ENCODE data around the gene RNF144A.
A peak's percentile ranks its signal among the peaks of the same experiment; 100 is the strongest.

The RNF144A gene

GRCh38 chr2:7053650-7054265 is 136.5 kb downstream of the RNF144A start:
- DNase-seq, result peak; percentile 83

- no peak for DNase-seq
Measured at GRCh38 chr2:7057865-7058400, 140.7 kb downstream of the RNF144A start.

GRCh38 chr2:7060156-7060555 is 142.9 kb downstream of the RNF144A start:
- DNase-seq, result no peak

GRCh38 chr2:7060631-7061449 is 143.6 kb downstream of the RNF144A start:
- DNase-seq, result no peak

- no peak for DNase-seq
Measured at GRCh38 chr2:7061450-7061789, 144.2 kb downstream of the RNF144A start.

- no peak for DNase-seq
Measured at GRCh38 chr2:7061921-7062320, 144.7 kb downstream of the RNF144A start.

- DNase-seq, result no peak
Measured at GRCh38 chr2:7063789-7064188, 146.6 kb downstream of the RNF144A start.

GRCh38 chr2:7068457-7068856 is 151.2 kb downstream of the RNF144A start:
- no peak for DNase-seq

GRCh38 chr2:7070483-7070882 is 153.3 kb downstream of the RNF144A start:
- DNase-seq, result no peak

GRCh38 chr2:7071154-7071553 is 153.9 kb downstream of the RNF144A start:
- DNase-seq, result no peak

GRCh38 chr2:7071916-7072556 is 154.8 kb downstream of the RNF144A start:
- DNase-seq, result no peak

GRCh38 chr2:7073901-7074300 is 156.7 kb downstream of the RNF144A start:
- no peak for DNase-seq

GRCh38 chr2:7075834-7076233 is 158.6 kb downstream of the RNF144A start:
- no peak for DNase-seq

GRCh38 chr2:7077660-7078267 is 160.6 kb downstream of the RNF144A start:
- no peak for DNase-seq

GRCh38 chr2:7083580-7084509 is 166.6 kb downstream of the RNF144A start:
- no peak for DNase-seq

- DNase-seq, result no peak
Measured at GRCh38 chr2:7084601-7085000, 167.4 kb downstream of the RNF144A start.

GRCh38 chr2:7089284-7089683 is 172.1 kb downstream of the RNF144A start:
- DNase-seq, result no peak

GRCh38 chr2:7089898-7090510 is 172.8 kb downstream of the RNF144A start:
- DNase-seq, result no peak

- no peak for DNase-seq
Measured at GRCh38 chr2:7093376-7093775, 176.2 kb downstream of the RNF144A start.

All from NCI-H774 (cell line).